Left lung (tissue), 10 donors: ENCODE results near the gene MAP3K14. TPM values are rescaled to one million over a fixed set of nuclear protein-coding genes. Genes with fewer than 3 reads are reported as not detected.
A peak's percentile ranks its signal among the peaks of the same experiment; 100 is the strongest.

Experiments used
- ATAC-seq: fragments of 200-7000 bp; cut with Tn5 transposase; one replicate; pipeline ENCODE4 v1.9.1; 2020; ENCODE audit warnings: moderate library complexity
- DNase-seq, 4 donors: peaks; one replicate each; pipeline ENCODE4 v3.0.0-alpha.2; 2013 to 2020
- H3K27ac ChIP-seq, 2 donors: fragments of 200-600 bp; sonication (generic) in 1 of 2; one replicate each; pipeline versions ENCODE4 v1.5.0 to v1.8.0; 2020 to 2021
- H3K27me3 ChIP-seq, 2 donors: fragments of 200-600 bp; sonication (generic) in 1 of 2; one replicate each; pipeline versions ENCODE4 v1.5.0 to v1.8.0; 2020 to 2021
- H3K36me3 ChIP-seq, 2 donors: fragments of 200-600 bp; sonication (generic) in 1 of 2; one replicate each; pipeline versions ENCODE4 v1.5.0 to v1.8.0; 2020 to 2021
- H3K4me1 ChIP-seq, 2 donors: fragments of 200-600 bp; one replicate each; pipeline ENCODE4 v1.8.0; 2021
- H3K4me3 ChIP-seq, 2 donors: fragments of 200-600 bp; sonication (generic) in 1 of 2; one replicate each; pipeline versions ENCODE4 v1.5.0 to v1.8.0; 2020 to 2021; ENCODE audit warnings: mild to moderate bottlenecking in 1 of 2
- H3K9me3 ChIP-seq, 2 donors: fragments of 200-600 bp; sonication (generic) in 1 of 2; one replicate each; pipeline versions ENCODE4 v1.5.0 to v1.8.0; 2020 to 2021
- intact Hi-C, 2 donors: fragments of 100-400 bp; cut with DNase I; formaldehyde crosslinking; loops; one replicate each; pipeline versions ENCODE4 v1.11.2 to v1.14.2; 2022
- polyA plus RNA-seq, 6 donors: library from polyadenylated mRNA; unstranded; fragments of 120-200 nt; gene quantifications; one replicate each; pipeline ENCODE4 v1.2.1, GENCODE V29; 2013; ENCODE audit not compliant: insufficient read length in 6 of 6
- total RNA-seq, 2 donors: library from RNA; stranded (reverse); fragmentation: NEBNext Ultra II Directional; extraction: Animal tissue kit (Norgen Biotek cat#: 25700); gene quantifications; one replicate each; pipeline ENCODE4 v1.2.1, GENCODE V29; 2021
- TF ChIP-seq, protein P1 (sequence below), 2 donors: fragments of 200-600 bp; sonication (generic) in 1 of 2; IDR thresholded peaks; one replicate each; pipeline versions ENCODE4 v1.5.0 to v1.8.0; 2021; ENCODE audit warnings: antibody characterized with exemption in 2 of 2
- donor health status: DM: no; HTN: yes; CAD: no.
- donor health status: DM: no; HTN: no; CAD: no.

Gene MAP3K14
- total and polyA plus RNA-seq, 8 donors, result 6.3 to 13.1 (median 7.7) TPM

DNA sequence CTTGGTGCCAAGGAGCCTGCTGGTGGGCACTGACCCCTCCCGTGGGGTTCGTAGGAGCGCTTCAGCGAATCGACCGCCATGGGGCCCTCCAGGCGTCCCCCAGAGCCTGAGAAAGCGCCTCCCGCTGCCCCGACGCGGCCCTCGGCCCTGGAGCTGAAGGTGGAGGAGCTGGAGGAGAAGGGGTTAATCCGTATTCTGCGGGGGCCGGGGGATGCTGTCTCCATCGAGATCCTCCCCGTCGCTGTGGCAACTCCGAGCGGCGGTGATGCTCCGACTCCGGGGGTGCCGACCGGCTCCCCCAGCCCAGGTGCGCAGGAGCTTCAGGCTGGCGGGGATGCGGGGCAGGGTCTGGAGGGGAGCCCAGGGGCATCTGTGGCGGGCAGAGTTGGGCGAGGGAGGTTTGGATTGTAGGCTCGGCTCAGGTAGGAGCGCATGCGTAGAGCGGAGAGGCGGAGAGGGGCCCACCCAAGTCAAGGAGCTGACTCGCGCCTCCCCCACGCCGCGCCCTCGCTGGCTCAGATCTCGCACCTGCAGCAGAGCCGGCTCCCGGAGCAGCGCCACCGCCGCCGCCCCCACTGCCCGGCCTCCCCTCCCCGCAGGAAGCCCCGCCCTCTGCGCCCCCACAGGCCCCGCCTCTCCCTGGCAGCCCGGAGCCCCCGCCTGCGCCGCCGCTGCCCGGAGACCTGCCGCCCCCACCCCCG lies 75.3 kb downstream of the MAP3K14 start:
- peaks cover 0 to 6% of the 10 kb centered on the region in 2 donors for H3K27me3 ChIP-seq
- intact Hi-C loops, result no loop called here
- peaks cover under 1 to 16% of the 10 kb centered on the region in 2 donors for H3K4me1 ChIP-seq
- ATAC-seq (peak; percentile 82), DNase-seq (peak in 3 of 4 donors; percentile 75 to 84 (median 80))
- TF ChIP-seq, protein P1, sequence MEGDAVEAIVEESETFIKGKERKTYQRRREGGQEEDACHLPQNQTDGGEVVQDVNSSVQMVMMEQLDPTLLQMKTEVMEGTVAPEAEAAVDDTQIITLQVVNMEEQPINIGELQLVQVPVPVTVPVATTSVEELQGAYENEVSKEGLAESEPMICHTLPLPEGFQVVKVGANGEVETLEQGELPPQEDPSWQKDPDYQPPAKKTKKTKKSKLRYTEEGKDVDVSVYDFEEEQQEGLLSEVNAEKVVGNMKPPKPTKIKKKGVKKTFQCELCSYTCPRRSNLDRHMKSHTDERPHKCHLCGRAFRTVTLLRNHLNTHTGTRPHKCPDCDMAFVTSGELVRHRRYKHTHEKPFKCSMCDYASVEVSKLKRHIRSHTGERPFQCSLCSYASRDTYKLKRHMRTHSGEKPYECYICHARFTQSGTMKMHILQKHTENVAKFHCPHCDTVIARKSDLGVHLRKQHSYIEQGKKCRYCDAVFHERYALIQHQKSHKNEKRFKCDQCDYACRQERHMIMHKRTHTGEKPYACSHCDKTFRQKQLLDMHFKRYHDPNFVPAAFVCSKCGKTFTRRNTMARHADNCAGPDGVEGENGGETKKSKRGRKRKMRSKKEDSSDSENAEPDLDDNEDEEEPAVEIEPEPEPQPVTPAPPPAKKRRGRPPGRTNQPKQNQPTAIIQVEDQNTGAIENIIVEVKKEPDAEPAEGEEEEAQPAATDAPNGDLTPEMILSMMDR (IDR thresholded peaks at IDR 0.05), result no peak
- H3K4me3 ChIP-seq, result peak overlapping the region; percentile 20 to 23
- H3K27ac ChIP-seq, result no peak overlapping the region
- H3K9me3 ChIP-seq, result no peaks in the 10 kb centered on the region
- peaks cover 0 to 99% of the 10 kb centered on the region in 2 donors for H3K36me3 ChIP-seq

DNA sequence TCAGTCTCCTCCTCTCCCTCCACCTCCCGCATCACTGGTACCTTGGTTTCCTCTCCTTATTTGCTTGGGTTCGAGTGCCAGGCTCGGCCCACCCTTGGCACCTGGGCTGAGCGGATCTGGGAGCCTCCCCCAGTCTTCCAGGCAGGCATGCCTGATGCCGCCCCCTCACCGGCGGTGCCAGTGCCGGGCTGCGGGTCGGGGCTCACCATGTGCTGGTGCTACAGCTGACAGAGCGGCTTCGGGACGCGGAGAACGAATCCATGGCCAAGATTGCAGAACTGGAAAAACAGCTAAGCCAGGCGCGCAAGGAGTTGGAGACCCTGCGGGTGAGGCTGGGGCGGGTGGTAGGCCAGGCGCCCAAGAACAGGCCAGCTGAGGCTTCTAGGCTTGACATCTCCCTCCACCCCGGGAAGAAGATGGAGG lies 75.9 kb downstream of the MAP3K14 start:
- intact Hi-C loops, result no loop called here
- H3K9me3 ChIP-seq, result no peaks in the 10 kb centered on the region
- H3K4me3 ChIP-seq, result peak overlapping the region; percentile 20 to 23
- ATAC-seq, result peak; percentile 29
- H3K27ac ChIP-seq, result no peak overlapping the region
- DNase-seq, result peak in 2 of 4 donors; percentile 50 to 71
- TF ChIP-seq, protein P1 (IDR thresholded peaks at IDR 0.05), result no peak
- peaks cover 0 to 6% of the 10 kb centered on the region in 2 donors for H3K27me3 ChIP-seq
- H3K36me3 ChIP-seq, result peaks cover 0 to 99% of the 10 kb centered on the region in 2 donors
- H3K4me1 ChIP-seq, result peaks cover 0 to 16% of the 10 kb centered on the region in 2 donors

- H3K36me3 ChIP-seq, result peaks cover 0 to 94% of the 10 kb centered on the region in 2 donors
- intact Hi-C loops, result no loop called here
- H3K4me3 ChIP-seq, result no peak overlapping the region
These were observed 78.6 kb downstream of the MAP3K14 start for GRCh38 chr17:45238155-45238774.

DNA sequence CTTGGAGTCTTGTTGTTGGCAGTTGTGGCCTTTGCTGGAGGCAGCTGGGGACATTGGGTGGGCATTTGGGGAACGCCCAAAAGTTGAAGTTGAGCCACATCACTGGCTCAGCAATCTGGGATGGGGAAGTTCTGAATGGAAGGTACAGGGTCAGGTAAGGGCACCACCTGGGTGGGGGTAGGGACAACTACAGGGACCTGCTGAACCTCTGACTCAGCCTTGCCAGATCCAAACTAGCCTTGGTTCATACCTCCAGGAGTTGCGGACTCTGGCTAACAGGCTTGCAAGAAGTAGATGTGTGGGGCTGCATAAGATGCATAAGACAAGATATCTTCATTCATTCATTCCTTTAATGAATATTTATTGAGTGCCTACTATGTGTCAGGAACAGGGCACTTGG lies 79.1 kb downstream of the MAP3K14 start:
- H3K36me3 ChIP-seq, result peaks cover 0 to 93% of the 10 kb centered on the region in 2 donors
- DNase-seq (no peak), ATAC-seq (no peak)
- peaks cover 0 to 6% of the 10 kb centered on the region in 2 donors for H3K27me3 ChIP-seq
- intact Hi-C loops, result no loop called here
- H3K27ac ChIP-seq, result no peak overlapping the region
- no peaks in the 10 kb centered on the region for H3K9me3 ChIP-seq
- peaks cover 0 to 38% of the 10 kb centered on the region in 2 donors for H3K4me1 ChIP-seq
- TF ChIP-seq, protein P1 (IDR thresholded peaks at IDR 0.05), result no peak
- H3K4me3 ChIP-seq, result no peak overlapping the region

More at GRCh38 chr17:45238155-45238774, 78.6 kb downstream of the MAP3K14 start:
- TF ChIP-seq, protein P1 (IDR thresholded peaks at IDR 0.05), result no peak
- Histone ChIP-seq H3K27ac (no peak overlapping the region), H3K4me1 (peaks cover 0 to 33% of the 10 kb centered on the region in 2 donors), H3K27me3 (peaks cover 0 to 6% of the 10 kb centered on the region in 2 donors), H3K9me3 (no peaks in the 10 kb centered on the region)
- ATAC-seq (no peak), DNase-seq (no peak)

DNA sequence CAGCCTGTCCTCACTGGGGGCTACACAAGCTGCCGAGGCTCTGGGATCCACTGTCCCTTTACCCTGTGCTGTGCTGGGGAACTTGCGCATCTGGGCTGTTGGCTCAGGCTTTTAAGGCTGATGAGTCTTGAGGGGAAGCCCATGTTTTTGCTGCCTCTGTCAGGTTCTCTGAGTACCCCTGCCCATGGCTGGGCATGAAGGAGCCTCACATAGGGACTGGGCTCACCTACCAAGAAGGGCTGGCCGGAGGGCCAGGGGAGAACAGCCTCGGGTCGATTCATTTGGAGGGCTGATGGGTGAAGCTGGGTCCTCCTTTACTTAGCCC lies 80.6 kb downstream of the MAP3K14 start:
- Histone ChIP-seq H3K4me3 (no peak overlapping the region), H3K9me3 (no peaks in the 10 kb centered on the region), H3K4me1 (peaks cover 1 to 52% of the 10 kb centered on the region in 2 donors), H3K27ac (no peak overlapping the region), H3K27me3 (peaks cover 0 to 3% of the 10 kb centered on the region in 2 donors), H3K36me3 (peaks cover 0 to 80% of the 10 kb centered on the region in 2 donors)
- DNase-seq (no peak), ATAC-seq (no peak)
- TF ChIP-seq, protein P1 (IDR thresholded peaks at IDR 0.05), result no peak
- intact Hi-C loops, result no loop called here
